ENCODE measurements around the gene CENPK. TPM values are rescaled to one million over a fixed set of nuclear protein-coding genes. Genes with fewer than 3 reads are reported as not detected.

The CENPK gene
- polyA plus RNA-seq, 1 donor from 2014 or later = 5.6 TPM

DNA sequence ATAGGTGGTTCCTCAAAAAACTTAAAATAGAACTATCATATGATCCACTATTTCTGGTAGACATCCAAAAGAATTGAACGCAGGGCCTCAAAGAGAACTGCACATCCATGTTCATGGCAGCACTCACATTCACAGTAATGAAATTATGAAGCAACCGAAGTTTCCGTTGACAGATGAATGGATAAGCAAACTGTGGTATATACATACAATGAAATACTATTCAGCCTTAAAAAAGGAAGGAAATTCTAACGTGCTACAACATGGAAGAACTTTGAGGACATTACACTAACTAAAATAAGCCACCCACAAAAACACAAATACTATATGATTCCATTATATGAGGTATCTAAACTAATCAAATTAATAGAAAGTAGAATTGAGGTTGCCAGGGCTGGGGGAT lies 18.5 kb downstream of the CENPK start:
- H3K27ac ChIP-seq (ENCODE audit: low read length) = no peak overlapping the region
- no peaks in the 10 kb centered on the region for H3K9me2 ChIP-seq (ENCODE audit: insufficient read depth, low read length)
- H3K9ac ChIP-seq (ENCODE audit: low read length) = no peak overlapping the region
- H3K27me3 ChIP-seq (ENCODE audit: insufficient read depth, low read depth, low read length) = no peaks in the 10 kb centered on the region
- no peaks in the 10 kb centered on the region for H4K20me1 ChIP-seq (ENCODE audit: insufficient read depth)
- no peak overlapping the region for H2AFZ ChIP-seq (ENCODE audit: low read depth, low read length)
- no peak overlapping the region for H3K4me3 ChIP-seq (ENCODE audit: low read length)
- H3F3A ChIP-seq (ENCODE audit: insufficient read depth, low read length, poor library complexity, severe bottlenecking) = no peaks in the 10 kb centered on the region
- no peaks in the 10 kb centered on the region for H3K79me2 ChIP-seq (replicated peaks; ENCODE audit: insufficient read depth, low read length)
- H3K36me3 ChIP-seq (ENCODE audit: insufficient read depth, low read length) = no peaks in the 10 kb centered on the region
- no peak for TF ChIP-seq EP300 (conservative IDR thresholded peaks at IDR 0.05; ENCODE audit: poor library complexity, severe bottlenecking)
- TF ChIP-seq TAF1 (IDR thresholded peaks at IDR 0.05; ENCODE audit: low read depth) = no peak
- no peak for TF ChIP-seq MXI1 (conservative IDR thresholded peaks at IDR 0.05; ENCODE audit: poor library complexity, severe bottlenecking)
- TF ChIP-seq, protein P1, sequence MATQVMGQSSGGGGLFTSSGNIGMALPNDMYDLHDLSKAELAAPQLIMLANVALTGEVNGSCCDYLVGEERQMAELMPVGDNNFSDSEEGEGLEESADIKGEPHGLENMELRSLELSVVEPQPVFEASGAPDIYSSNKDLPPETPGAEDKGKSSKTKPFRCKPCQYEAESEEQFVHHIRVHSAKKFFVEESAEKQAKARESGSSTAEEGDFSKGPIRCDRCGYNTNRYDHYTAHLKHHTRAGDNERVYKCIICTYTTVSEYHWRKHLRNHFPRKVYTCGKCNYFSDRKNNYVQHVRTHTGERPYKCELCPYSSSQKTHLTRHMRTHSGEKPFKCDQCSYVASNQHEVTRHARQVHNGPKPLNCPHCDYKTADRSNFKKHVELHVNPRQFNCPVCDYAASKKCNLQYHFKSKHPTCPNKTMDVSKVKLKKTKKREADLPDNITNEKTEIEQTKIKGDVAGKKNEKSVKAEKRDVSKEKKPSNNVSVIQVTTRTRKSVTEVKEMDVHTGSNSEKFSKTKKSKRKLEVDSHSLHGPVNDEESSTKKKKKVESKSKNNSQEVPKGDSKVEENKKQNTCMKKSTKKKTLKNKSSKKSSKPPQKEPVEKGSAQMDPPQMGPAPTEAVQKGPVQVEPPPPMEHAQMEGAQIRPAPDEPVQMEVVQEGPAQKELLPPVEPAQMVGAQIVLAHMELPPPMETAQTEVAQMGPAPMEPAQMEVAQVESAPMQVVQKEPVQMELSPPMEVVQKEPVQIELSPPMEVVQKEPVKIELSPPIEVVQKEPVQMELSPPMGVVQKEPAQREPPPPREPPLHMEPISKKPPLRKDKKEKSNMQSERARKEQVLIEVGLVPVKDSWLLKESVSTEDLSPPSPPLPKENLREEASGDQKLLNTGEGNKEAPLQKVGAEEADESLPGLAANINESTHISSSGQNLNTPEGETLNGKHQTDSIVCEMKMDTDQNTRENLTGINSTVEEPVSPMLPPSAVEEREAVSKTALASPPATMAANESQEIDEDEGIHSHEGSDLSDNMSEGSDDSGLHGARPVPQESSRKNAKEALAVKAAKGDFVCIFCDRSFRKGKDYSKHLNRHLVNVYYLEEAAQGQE (IDR thresholded peaks at IDR 0.05; ENCODE audit: borderline replicate concordance) = no peak
- no peak for TF ChIP-seq RAD21 (conservative IDR thresholded peaks at IDR 0.05)
- TF ChIP-seq SMC3 (conservative IDR thresholded peaks at IDR 0.05; ENCODE audit: poor library complexity) = no peak
- no peak for TF ChIP-seq EZH2 (IDR thresholded peaks at IDR 0.05; ENCODE audit: borderline replicate concordance, insufficient read depth, low read length, poor library complexity, severe bottlenecking)
- TF ChIP-seq POLR2AphosphoS5 (IDR thresholded peaks at IDR 0.05) = no peak
- TF ChIP-seq, protein P2, sequence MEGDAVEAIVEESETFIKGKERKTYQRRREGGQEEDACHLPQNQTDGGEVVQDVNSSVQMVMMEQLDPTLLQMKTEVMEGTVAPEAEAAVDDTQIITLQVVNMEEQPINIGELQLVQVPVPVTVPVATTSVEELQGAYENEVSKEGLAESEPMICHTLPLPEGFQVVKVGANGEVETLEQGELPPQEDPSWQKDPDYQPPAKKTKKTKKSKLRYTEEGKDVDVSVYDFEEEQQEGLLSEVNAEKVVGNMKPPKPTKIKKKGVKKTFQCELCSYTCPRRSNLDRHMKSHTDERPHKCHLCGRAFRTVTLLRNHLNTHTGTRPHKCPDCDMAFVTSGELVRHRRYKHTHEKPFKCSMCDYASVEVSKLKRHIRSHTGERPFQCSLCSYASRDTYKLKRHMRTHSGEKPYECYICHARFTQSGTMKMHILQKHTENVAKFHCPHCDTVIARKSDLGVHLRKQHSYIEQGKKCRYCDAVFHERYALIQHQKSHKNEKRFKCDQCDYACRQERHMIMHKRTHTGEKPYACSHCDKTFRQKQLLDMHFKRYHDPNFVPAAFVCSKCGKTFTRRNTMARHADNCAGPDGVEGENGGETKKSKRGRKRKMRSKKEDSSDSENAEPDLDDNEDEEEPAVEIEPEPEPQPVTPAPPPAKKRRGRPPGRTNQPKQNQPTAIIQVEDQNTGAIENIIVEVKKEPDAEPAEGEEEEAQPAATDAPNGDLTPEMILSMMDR (IDR thresholded peaks at IDR 0.05; ENCODE audit: poor library complexity, severe bottlenecking) = no peak
- H3K9me3 ChIP-seq (ENCODE audit: low read length) = no peaks in the 10 kb centered on the region
- no peak overlapping the region for H3K4me2 ChIP-seq (ENCODE audit: low read length)

- Histone ChIP-seq H3K9me3 (ENCODE audit: low read length) (no peaks in the 10 kb centered on the region), H3K27ac (ENCODE audit: low read length) (no peak overlapping the region), H3K36me3 (ENCODE audit: insufficient read depth, low read length) (no peaks in the 10 kb centered on the region), H3K4me3 (ENCODE audit: low read length) (no peak overlapping the region), H2AFZ (ENCODE audit: low read depth, low read length) (no peak overlapping the region), H3K27me3 (ENCODE audit: insufficient read depth, low read depth, low read length) (no peaks in the 10 kb centered on the region), H3K9me2 (ENCODE audit: insufficient read depth, low read length) (no peaks in the 10 kb centered on the region), H4K20me1 (ENCODE audit: insufficient read depth) (no peaks in the 10 kb centered on the region), H3F3A (ENCODE audit: insufficient read depth, low read length, poor library complexity, severe bottlenecking) (no peaks in the 10 kb centered on the region), H3K79me2 (replicated peaks; ENCODE audit: insufficient read depth, low read length) (no peaks in the 10 kb centered on the region), H3K4me2 (ENCODE audit: low read length) (no peak overlapping the region), H3K9ac (ENCODE audit: low read length) (no peak overlapping the region)
- no peak for TF ChIP-seq EP300 (conservative IDR thresholded peaks at IDR 0.05; ENCODE audit: poor library complexity, severe bottlenecking)
- no peak for TF ChIP-seq POLR2AphosphoS5 (IDR thresholded peaks at IDR 0.05)
- no peak for TF ChIP-seq EZH2 (IDR thresholded peaks at IDR 0.05; ENCODE audit: borderline replicate concordance, insufficient read depth, low read length, poor library complexity, severe bottlenecking)
- TF ChIP-seq SMC3 (conservative IDR thresholded peaks at IDR 0.05; ENCODE audit: poor library complexity) = no peak
- no peak for TF ChIP-seq RAD21 (conservative IDR thresholded peaks at IDR 0.05)
- TF ChIP-seq, protein P1 (IDR thresholded peaks at IDR 0.05; ENCODE audit: borderline replicate concordance) = no peak
- no peak for TF ChIP-seq MXI1 (conservative IDR thresholded peaks at IDR 0.05; ENCODE audit: poor library complexity, severe bottlenecking)
- TF ChIP-seq, protein P2 (IDR thresholded peaks at IDR 0.05; ENCODE audit: poor library complexity, severe bottlenecking) = no peak
- no peak for TF ChIP-seq TAF1 (IDR thresholded peaks at IDR 0.05; ENCODE audit: low read depth)
These were observed 23.1 kb downstream of the CENPK start for GRCh38 chr5:65539827-65540226.
